Neural progenitor cell (in vitro differentiated cells): ENCODE data around the gene IL26.

Experiments used
- EZH2 ChIP-seq: fragments of 200-600 bp; sonication (generic); IDR thresholded peaks from 2 replicates; pipeline ENCODE4 v1.6.1; 2017; ENCODE audit warnings: antibody characterized with exemption, mild to moderate bottlenecking, moderate library complexity
- TF ChIP-seq, protein P1 (sequence below): fragments of 200-600 bp; sonication (generic); IDR thresholded peaks from 2 replicates; pipeline ENCODE4 v1.5.1; 2017; ENCODE audit warnings: antibody characterized with exemption, mild to moderate bottlenecking

DNA sequence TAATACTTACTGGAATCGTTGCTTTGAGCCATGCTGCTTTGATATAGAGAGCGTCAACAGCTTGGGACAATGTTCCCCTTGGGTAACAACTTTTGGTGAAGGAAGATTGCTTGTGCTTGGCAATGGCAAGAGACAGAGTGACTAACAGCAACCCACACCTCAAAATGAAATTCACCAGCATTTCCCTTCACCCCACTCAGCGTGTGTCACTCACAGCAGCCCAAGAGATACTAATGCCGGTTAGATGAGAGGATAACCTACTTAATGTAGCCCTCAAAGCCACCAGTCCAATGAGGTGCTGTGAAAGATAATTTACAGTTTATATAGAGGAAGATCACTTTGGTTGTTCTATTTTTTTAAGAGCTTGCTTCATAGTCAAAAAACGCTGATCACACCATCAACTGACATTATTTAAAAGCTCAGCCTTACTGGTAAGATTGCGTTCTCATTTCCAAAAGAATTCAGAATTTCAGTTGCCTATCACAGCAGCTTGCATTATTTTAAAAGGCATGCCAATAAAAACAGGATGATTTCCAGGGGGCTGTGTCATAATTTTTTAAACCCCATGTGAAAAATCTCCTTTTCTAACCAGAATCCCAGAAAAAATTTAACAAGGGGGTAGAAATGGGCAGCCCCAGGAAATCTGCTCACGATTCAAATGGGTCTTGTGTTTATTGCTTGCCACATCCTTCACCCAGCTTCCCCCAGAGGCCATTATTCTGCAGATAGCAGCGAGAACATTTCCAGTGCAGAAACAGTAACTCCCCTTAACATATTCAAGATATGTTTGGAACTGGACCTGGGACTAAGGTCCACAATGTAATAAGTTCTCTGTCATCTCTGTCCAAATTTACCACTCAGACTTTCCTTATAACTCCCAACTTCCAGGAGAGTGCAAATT, at the start of gene IL26:
- TF ChIP-seq, protein P1, sequence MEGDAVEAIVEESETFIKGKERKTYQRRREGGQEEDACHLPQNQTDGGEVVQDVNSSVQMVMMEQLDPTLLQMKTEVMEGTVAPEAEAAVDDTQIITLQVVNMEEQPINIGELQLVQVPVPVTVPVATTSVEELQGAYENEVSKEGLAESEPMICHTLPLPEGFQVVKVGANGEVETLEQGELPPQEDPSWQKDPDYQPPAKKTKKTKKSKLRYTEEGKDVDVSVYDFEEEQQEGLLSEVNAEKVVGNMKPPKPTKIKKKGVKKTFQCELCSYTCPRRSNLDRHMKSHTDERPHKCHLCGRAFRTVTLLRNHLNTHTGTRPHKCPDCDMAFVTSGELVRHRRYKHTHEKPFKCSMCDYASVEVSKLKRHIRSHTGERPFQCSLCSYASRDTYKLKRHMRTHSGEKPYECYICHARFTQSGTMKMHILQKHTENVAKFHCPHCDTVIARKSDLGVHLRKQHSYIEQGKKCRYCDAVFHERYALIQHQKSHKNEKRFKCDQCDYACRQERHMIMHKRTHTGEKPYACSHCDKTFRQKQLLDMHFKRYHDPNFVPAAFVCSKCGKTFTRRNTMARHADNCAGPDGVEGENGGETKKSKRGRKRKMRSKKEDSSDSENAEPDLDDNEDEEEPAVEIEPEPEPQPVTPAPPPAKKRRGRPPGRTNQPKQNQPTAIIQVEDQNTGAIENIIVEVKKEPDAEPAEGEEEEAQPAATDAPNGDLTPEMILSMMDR = no peak
- TF ChIP-seq EZH2 = no peak
